ENCODE results near the gene VSIG4. TPM values are rescaled to one million over a fixed set of nuclear protein-coding genes. Genes with fewer than 3 reads are reported as not detected.
"Not testable (repeated sequence)": the region's sequence is repeated elsewhere in the genome, so short reads cannot be mapped to it uniquely, and the experiment has no call there.

The VSIG4 gene
- total RNA-seq, 1 experiment from 2014 or later, result not detected

DNA sequence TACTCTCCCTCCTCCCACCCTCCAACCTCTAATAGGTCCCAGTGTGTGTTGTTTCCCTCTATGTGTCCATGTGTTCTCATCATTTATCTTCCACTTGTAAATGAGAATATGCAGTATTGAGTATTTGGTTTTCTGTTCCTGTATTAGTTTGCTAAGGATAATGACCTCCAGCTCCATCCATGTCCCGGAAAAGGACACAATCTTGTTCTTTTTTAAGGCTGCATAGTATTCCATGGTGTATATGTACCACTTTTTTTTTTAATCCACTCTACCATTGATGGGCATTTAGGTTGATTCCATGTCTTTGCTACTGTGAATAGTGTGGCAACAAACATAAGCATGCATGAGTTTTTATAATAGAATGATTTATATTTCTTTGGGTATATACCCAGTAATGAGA is 62.7 kb downstream of the VSIG4 start:
- DNase-seq (ENCODE audit: low read depth), result not testable (repeated sequence)

DNA sequence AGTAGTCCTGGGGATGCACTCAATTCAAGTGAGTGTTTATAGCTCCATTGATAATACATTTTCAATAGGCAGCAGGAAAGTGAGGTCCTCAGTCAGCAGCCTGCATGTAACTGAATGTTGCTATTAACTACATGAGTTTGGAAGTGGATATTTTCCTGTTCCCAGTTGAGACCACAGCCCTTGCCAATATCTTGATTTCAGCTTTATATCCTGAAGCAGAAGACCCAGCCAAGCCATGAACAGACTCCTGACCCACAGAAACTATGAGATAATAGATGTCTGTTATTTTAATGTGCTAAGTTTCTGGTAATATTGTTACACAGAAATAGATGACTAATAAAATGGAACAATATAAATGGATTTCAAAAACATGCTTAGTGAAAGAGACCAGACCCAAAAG is 63.7 kb downstream of the VSIG4 start:
- DNase-seq (ENCODE audit: low read depth), result no peak

- DNase-seq (ENCODE audit: low read depth), result not testable (repeated sequence)
Measured at GRCh38 chrX:65975161-65975751, 64.6 kb downstream of the VSIG4 start.

Other genes starting within 250 kb of the VSIG4 start
- gene HEPH, start 124.2 kb upstream of the VSIG4 start, total RNA-seq (2014; rRNA removed; shearing (Covaris generic)), result 0.10 TPM in 1 of 2 replicates, not detected in the other